A673 (cell line): Measurements from ENCODE around the gene TIAL1. TPM values are rescaled to one million over a fixed set of nuclear protein-coding genes. Genes with fewer than 3 reads are reported as not detected.

ENCODE experiments used
- Bru-seq: library from RNA; stranded (reverse); fragments of 400-500 nt; gene quantifications from one replicate; lab custom pipeline; 2021; lab: Mats Ljungman, UMichigan
- BruChase-seq, 2 experiments: library from RNA; stranded (reverse); fragments of 400-500 nt; gene quantifications; one replicate each; lab custom pipeline; 2021; lab: Mats Ljungman, UMichigan
- BruUV-seq: library from RNA; stranded (reverse); fragments of 400-500 nt; replicated peaks from 2 replicates; lab custom pipeline; 2021; lab: Mats Ljungman, UMichigan
- CTCF ChIA-PET: fragments of 300-600 bp; sonication (Branson Sonifier 250); formaldehyde crosslinking; loops from one replicate; lab custom pipeline; 2022; ENCODE audit warnings: antibody characterized with exemption; lab: Charles Lee
- POLR2A ChIA-PET: fragments of 300-600 bp; sonication (Branson Sonifier 250); formaldehyde crosslinking; loops from one replicate; lab custom pipeline; 2022; ENCODE audit warnings: antibody characterized with exemption; ENCODE audit not compliant: low non-redundant PET; lab: Charles Lee
- DNase-seq: peaks from one replicate; pipeline ENCODE4 v3.0.0-alpha.2; 2015; ENCODE audit warnings: low spot score
- H3K27ac ChIP-seq: fragments of 200-600 bp; sonication (generic); 2 replicates; pipeline ENCODE4 v1.5.1; 2016; ENCODE audit warnings: mixed run types, low read depth, mild to moderate bottlenecking, mixed read lengths, antibody characterized with exemption, low read length; ENCODE audit not compliant: poor library complexity, severe bottlenecking
- H3K27me3 ChIP-seq: fragments of 200-600 bp; sonication (generic); replicated peaks from 2 replicates; pipeline ENCODE4 v1.6.1; 2017; ENCODE audit warnings: mixed run types, low read depth, mild to moderate bottlenecking, mixed read lengths, antibody characterized with exemption, low read length; ENCODE audit not compliant: insufficient read depth, poor library complexity
- H3K36me3 ChIP-seq: fragments of 200-600 bp; sonication (generic); 2 replicates; pipeline ENCODE4 v1.6.1; 2016; ENCODE audit warnings: mixed run types, mild to moderate bottlenecking, mixed read lengths, antibody characterized with exemption, low read length; ENCODE audit not compliant: insufficient read depth, poor library complexity, severe bottlenecking
- H3K4me1 ChIP-seq: fragments of 200-600 bp; sonication (generic); 2 replicates; pipeline ENCODE4 v1.6.1; 2017; ENCODE audit warnings: mixed run types, mild to moderate bottlenecking, mixed read lengths, antibody characterized with exemption, low read length; ENCODE audit not compliant: insufficient read depth, poor library complexity, severe bottlenecking
- H3K4me3 ChIP-seq: fragments of 200-600 bp; sonication (generic); 2 replicates; pipeline ENCODE4 v1.5.1; 2016; ENCODE audit warnings: low read depth, mixed run types, mild to moderate bottlenecking, mixed read lengths, low read length; ENCODE audit not compliant: poor library complexity, severe bottlenecking
- H3K9me3 ChIP-seq: fragments of 200-600 bp; sonication (generic); 2 replicates; pipeline ENCODE4 v1.6.1; 2016; ENCODE audit warnings: mixed run types, low read depth, mild to moderate bottlenecking, mixed read lengths, antibody characterized with exemption, low read length; ENCODE audit not compliant: poor library complexity, severe bottlenecking
- EZH2 ChIP-seq: fragments of 200-600 bp; sonication (generic); IDR thresholded peaks from 2 replicates; pipeline ENCODE4 v1.6.1; 2017; ENCODE audit warnings: borderline replicate concordance, low read depth, mild to moderate bottlenecking, mixed read lengths, antibody characterized with exemption, low read length; ENCODE audit not compliant: poor library complexity, severe bottlenecking
- intact Hi-C: fragments of 100-400 bp; cut with micrococcal nuclease; formaldehyde crosslinking; loops from one replicate; pipeline ENCODE4 v1.10.0; 2022; ENCODE audit not compliant: unreplicated experiment
- long read RNA-seq: library from polyadenylated mRNA; stranded (forward); transcript quantifications from one replicate; pipeline ENCODE4 v2.0.0, GENCODE V29; 2022
- total RNA-seq: library from RNA; stranded (reverse); gene quantifications from 2 replicates; pipeline ENCODE4 v1.2.3, GENCODE V29; 2021
- TF ChIP-seq, protein P1 (sequence below): fragments of 300-800, 200-600 bp; sonication (generic); conservative IDR thresholded peaks from 2 replicates; pipeline ENCODE4 v1.5.1; 2017; ENCODE audit warnings: low read depth, mild to moderate bottlenecking, antibody characterized with exemption, low read length, moderate library complexity, mixed read lengths

TIAL1 gene, protein sequence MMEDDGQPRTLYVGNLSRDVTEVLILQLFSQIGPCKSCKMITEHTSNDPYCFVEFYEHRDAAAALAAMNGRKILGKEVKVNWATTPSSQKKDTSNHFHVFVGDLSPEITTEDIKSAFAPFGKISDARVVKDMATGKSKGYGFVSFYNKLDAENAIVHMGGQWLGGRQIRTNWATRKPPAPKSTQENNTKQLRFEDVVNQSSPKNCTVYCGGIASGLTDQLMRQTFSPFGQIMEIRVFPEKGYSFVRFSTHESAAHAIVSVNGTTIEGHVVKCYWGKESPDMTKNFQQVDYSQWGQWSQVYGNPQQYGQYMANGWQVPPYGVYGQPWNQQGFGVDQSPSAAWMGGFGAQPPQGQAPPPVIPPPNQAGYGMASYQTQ
- 176 and 199 TPM in 2 replicates for total RNA-seq
- Bru-seq, nascent RNA = percentile 98 among the genes with signal in this experiment
- percentile 98 among the genes with signal in this experiment for BruChase-seq, experiment 1, labeled RNA remaining after a 2-hour chase
- percentile 97 among the genes with signal in this experiment for BruChase-seq, experiment 2, labeled RNA remaining after a 6-hour chase
- long read RNA-seq, full-length matches to known transcripts = 15 of 44 reads
- long read RNA-seq, partial matches to known transcripts = 4 of 44 reads
- long read RNA-seq, other reads (novel, unspliced or antisense) = 25 of 44 reads

DNA sequence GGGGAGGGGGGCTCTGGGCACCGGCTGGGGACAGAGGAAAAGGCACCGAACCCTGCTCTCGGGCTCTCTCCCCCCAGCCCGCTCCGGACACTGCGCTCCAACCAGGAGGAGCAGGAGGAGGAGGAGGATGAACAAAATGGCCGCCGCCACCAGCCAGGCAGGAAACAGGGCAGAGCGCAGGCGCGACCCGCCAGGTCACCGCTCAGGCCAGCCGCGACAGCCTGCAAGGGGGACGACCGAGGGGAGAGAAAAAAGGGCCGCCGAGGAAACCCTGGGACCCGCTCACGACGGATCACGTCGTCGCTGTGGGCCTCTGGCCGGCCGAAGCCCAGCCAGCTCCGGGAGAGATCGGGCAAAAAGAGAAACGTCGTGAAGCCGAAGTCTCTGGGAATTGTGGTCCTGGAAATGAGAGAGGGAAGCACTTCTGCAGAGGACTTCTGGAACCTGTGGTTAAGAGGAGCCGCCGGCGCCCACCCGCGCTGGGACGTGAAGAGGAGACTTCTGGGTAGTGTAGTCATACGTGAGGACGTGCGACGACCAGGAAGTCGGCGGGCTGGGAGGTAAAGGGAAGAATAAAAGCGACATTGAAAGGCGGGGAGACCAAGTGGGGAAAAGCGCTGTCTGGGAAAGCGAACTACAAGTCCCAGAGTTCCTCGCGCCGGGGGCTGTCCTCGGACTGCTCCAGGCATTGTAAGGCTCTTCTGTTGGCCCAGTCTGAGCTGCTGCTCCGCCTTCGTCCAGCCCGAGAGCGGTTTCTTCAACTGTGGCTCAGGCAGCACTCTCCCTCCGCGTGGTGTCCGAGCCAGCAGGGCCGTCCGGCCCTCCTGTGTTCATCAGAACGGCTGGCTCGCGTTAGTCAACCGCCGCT, at the start of gene TIAL1:
TIAL1 (minus strand) TSS at position 428 of the 868 bp plus-strand sequence. CDS start 499 bp downstream, outside the sequence.
- H3K27ac ChIP-seq = peak within 1 kb of the TSS; percentile 98
- intact Hi-C loops = loop anchor here (5.0 to 10.0 kb wide), 3 partner anchors 56 to 392 kb away; partner anchors contain the start of genes BAG3, GRK5 and MCMBP
- TF ChIP-seq, protein P1, sequence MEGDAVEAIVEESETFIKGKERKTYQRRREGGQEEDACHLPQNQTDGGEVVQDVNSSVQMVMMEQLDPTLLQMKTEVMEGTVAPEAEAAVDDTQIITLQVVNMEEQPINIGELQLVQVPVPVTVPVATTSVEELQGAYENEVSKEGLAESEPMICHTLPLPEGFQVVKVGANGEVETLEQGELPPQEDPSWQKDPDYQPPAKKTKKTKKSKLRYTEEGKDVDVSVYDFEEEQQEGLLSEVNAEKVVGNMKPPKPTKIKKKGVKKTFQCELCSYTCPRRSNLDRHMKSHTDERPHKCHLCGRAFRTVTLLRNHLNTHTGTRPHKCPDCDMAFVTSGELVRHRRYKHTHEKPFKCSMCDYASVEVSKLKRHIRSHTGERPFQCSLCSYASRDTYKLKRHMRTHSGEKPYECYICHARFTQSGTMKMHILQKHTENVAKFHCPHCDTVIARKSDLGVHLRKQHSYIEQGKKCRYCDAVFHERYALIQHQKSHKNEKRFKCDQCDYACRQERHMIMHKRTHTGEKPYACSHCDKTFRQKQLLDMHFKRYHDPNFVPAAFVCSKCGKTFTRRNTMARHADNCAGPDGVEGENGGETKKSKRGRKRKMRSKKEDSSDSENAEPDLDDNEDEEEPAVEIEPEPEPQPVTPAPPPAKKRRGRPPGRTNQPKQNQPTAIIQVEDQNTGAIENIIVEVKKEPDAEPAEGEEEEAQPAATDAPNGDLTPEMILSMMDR = no peak
- TF ChIP-seq EZH2 = no peak
- ChIA-PET POLR2A (interaction anchor here (0.7 kb wide), 1 partner anchor 28 kb away, joined by 5 read pairs; no protein-coding TSS in a partner anchor), CTCF (no interaction called here)
- no peaks in the 10 kb centered on the region for H3K27me3 ChIP-seq
- H3K9me3 ChIP-seq = peaks cover 6% of the 10 kb centered on the region
- no TSS peak for BruUV-seq
- H3K4me1 ChIP-seq = peaks cover 40% of the 10 kb centered on the region
- peak; percentile 100 for DNase-seq
- H3K36me3 ChIP-seq = peaks cover 10% of the 10 kb centered on the region
- peak within 1 kb of the TSS; percentile 80 for H3K4me3 ChIP-seq

DNA sequence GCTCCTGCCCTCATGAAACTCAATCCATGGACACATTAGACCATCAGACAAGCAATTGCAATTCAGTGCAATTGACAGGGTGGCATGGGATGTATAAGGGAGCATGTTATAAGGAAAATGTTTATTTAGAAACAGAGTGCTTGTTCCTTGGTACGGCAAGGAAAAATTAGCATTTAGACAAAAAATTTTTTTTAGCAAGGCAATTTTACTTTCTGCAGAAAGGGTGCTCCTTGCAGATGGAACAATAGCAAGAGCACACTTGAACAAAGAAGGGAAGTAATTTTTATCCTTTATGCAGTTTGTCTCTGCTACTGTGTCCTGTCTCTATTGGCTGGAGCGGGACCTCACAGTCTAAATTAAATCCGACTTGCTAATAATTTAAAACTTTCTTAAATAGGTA, 48.2 kb upstream of the TIAL1 start:
- H3K9me3 ChIP-seq = no peaks in the 10 kb centered on the region
- H3K36me3 ChIP-seq = no peaks in the 10 kb centered on the region
- intact Hi-C loops = no loop called here
- POLR2A ChIA-PET = no interaction called here
- TF ChIP-seq, protein P1 = no peak
- no peak for TF ChIP-seq EZH2
- no peak for DNase-seq
- no peaks in the 10 kb centered on the region for H3K27me3 ChIP-seq
- no peak overlapping the region for H3K27ac ChIP-seq
- CTCF ChIA-PET = no interaction called here
- no TSS peak for BruUV-seq
- no peak overlapping the region for H3K4me3 ChIP-seq
- no peaks in the 10 kb centered on the region for H3K4me1 ChIP-seq
